SK-N-SH treated with all-trans-retinoic acid at 6 μM for 48 hours (cell line): Measurements from ENCODE around the gene PDK1.

ENCODE experiments used
- GLIS3 ChIP-seq: fragments of 250-450 bp; sonication (Bioruptor Pico); IDR thresholded peaks from 2 replicates; pipeline ENCODE4 v1.5.0; 2020; ENCODE audit warnings: mild to moderate bottlenecking, moderate library complexity
- PPARA ChIP-seq: fragments of 250-450 bp; sonication (Bioruptor Pico); IDR thresholded peaks from 2 replicates; pipeline ENCODE4 v1.5.0; 2020; ENCODE audit warnings: mild to moderate bottlenecking, borderline replicate concordance
- SNAI2 ChIP-seq: fragments of 250-450 bp; sonication (Bioruptor Pico); IDR thresholded peaks from 2 replicates; pipeline ENCODE4 v1.5.0; 2020; ENCODE audit warnings: mild to moderate bottlenecking, moderate library complexity
- TCF4 ChIP-seq: fragments of 250-450 bp; sonication (Bioruptor Pico); IDR thresholded peaks from 2 replicates; pipeline ENCODE4 v1.8.0; 2021; ENCODE audit warnings: mild to moderate bottlenecking, moderate library complexity, borderline replicate concordance
- ZNF565 ChIP-seq: fragments of 450-650 bp; formaldehyde crosslinking; conservative IDR thresholded peaks from 2 replicates; pipeline ENCODE4 v1.5.0; 2020; ENCODE audit warnings: low read depth, mild to moderate bottlenecking, moderate library complexity
- ZNF70 ChIP-seq: fragments of 450-650 bp; formaldehyde crosslinking; IDR thresholded peaks from 2 replicates; pipeline ENCODE4 v1.5.0; 2020; ENCODE audit warnings: mild to moderate bottlenecking, moderate library complexity
- TF ChIP-seq, protein P1 (sequence below): fragments of 250-450 bp; sonication (Bioruptor Pico); IDR thresholded peaks from 2 replicates; pipeline ENCODE4 v1.8.0; 2020; ENCODE audit warnings: mild to moderate bottlenecking, moderate library complexity, borderline replicate concordance

DNA sequence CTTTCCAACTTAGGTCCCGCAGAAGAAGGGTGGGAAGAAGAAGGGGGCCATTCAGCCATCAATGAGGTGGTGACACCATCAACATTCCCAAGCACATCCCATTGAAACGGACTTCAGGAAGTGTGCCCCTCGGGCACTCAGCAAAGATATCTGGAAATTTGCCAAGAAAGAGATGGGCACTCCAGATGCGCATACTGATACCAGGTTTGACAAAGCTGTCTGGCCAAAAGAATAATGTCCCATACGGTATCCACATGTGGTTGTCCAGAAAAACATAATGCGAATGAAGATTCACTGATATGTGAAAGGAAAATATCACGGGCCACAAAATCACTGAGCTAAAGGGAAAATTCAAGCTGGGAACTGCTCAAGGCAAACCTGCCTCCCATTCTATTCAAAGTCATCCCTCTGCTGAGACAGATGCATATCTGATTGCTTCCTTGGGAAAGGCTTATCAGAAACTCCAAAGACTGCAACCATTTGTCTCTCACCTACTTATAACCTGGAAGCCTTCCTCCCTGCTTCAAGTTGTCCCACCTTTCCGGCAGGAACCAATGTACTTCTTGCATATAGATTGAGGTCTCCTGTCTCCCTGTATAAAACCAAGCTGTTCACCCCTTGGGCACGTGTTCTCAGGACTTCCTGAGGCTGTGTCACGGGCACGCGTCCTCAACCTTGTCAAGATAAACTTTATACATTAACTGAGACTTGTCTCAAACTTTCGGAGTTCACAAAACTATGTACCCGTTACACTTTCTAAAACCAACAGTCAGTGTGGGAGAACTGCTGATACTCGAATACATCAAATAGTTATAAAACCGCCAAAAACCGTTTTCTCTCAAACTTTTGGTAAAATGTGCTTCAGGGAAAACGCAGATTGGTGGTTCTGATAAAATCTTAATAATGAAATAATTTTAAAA, 1.3 kb upstream of the PDK1 start:
- TF ChIP-seq, protein P1, sequence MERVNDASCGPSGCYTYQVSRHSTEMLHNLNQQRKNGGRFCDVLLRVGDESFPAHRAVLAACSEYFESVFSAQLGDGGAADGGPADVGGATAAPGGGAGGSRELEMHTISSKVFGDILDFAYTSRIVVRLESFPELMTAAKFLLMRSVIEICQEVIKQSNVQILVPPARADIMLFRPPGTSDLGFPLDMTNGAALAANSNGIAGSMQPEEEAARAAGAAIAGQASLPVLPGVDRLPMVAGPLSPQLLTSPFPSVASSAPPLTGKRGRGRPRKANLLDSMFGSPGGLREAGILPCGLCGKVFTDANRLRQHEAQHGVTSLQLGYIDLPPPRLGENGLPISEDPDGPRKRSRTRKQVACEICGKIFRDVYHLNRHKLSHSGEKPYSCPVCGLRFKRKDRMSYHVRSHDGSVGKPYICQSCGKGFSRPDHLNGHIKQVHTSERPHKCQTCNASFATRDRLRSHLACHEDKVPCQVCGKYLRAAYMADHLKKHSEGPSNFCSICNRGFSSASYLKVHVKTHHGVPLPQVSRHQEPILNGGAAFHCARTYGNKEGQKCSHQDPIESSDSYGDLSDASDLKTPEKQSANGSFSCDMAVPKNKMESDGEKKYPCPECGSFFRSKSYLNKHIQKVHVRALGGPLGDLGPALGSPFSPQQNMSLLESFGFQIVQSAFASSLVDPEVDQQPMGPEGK (CRISPR knock-in tag), result no peak
- TF ChIP-seq TCF4 (CRISPR knock-in tag) (no peak), GLIS3 (no peak), SNAI2 (CRISPR knock-in tag) (no peak), ZNF565 (CRISPR knock-in tag) (no peak), ZNF70 (no peak), PPARA (CRISPR knock-in tag) (no peak)
